HepG2 (cell line): Measurements from ENCODE around the gene ST6GALNAC2. TPM values are rescaled to one million over a fixed set of nuclear protein-coding genes. Genes with fewer than 3 reads are reported as not detected.

Source experiments
- HOXA3 ChIP-seq: sonication (generic); formaldehyde crosslinking; IDR thresholded peaks from 2 replicates; pipeline ENCODE4 v1.5.0; 2020; ENCODE audit warnings: missing genetic modification reagents
- MAZ ChIP-seq, 2 experiments: sonication (generic) in 1 of 2; formaldehyde crosslinking in 1 of 2; IDR thresholded peaks; 2 replicates each; pipeline versions ENCODE4 v1.5.0 to v1.6.1; 2012 to 2020; ENCODE audit warnings: low read depth in 2 of 2, mild to moderate bottlenecking in 2 of 2, borderline replicate concordance in 1 of 2, improper control_type of control experiment in 1 of 2, low read length in 1 of 2, missing genetic modification reagents in 1 of 2, moderate library complexity in 1 of 2
- MYC ChIP-seq: sonication (generic); formaldehyde crosslinking; IDR thresholded peaks from 2 replicates; pipeline ENCODE4 v1.9.0; 2021; ENCODE audit warnings: missing genetic modification reagents, borderline replicate concordance
- POLR2G ChIP-seq: fragments of 200-400 bp; formaldehyde crosslinking; IDR thresholded peaks from 2 replicates; pipeline ENCODE4 v1.6.1; 2018; ENCODE audit warnings: mild to moderate bottlenecking, low read depth, low read length, moderate library complexity
- TBX2 ChIP-seq: sonication (generic); formaldehyde crosslinking; IDR thresholded peaks from 2 replicates; pipeline ENCODE4 v1.5.0; 2020; ENCODE audit warnings: missing genetic modification reagents, mild to moderate bottlenecking, borderline replicate concordance
- ZBTB34 ChIP-seq: sonication (generic); formaldehyde crosslinking; IDR thresholded peaks from 2 replicates; pipeline ENCODE4 v1.8.0; 2022; ENCODE audit warnings: mild to moderate bottlenecking, missing genetic modification reagents
- ZBTB37 ChIP-seq: sonication (generic); formaldehyde crosslinking; IDR thresholded peaks from 2 replicates; pipeline ENCODE4 v1.4.0; 2020; ENCODE audit warnings: mild to moderate bottlenecking, missing genetic modification reagents
- ZMYM3 ChIP-seq: sonication (generic); formaldehyde crosslinking; IDR thresholded peaks from 2 replicates; pipeline ENCODE4 v1.5.1; 2020; ENCODE audit warnings: mild to moderate bottlenecking, missing genetic modification reagents
- ZNF230 ChIP-seq: sonication (generic); formaldehyde crosslinking; IDR thresholded peaks from 2 replicates; pipeline ENCODE4 v1.4.0; 2020; ENCODE audit warnings: mild to moderate bottlenecking, missing genetic modification reagents
- ZNF274 ChIP-seq: sonication (generic); formaldehyde crosslinking; IDR thresholded peaks from 2 replicates; pipeline ENCODE4 v1.5.1; 2020; ENCODE audit warnings: mild to moderate bottlenecking, missing genetic modification reagents
- ZNF331 ChIP-seq: sonication (generic); formaldehyde crosslinking; IDR thresholded peaks from 2 replicates; pipeline ENCODE4 v1.4.0; 2020; ENCODE audit warnings: missing genetic modification reagents
- ZNF468 ChIP-seq: sonication (generic); formaldehyde crosslinking; IDR thresholded peaks from 2 replicates; pipeline ENCODE4 v1.8.0; 2022; ENCODE audit warnings: mild to moderate bottlenecking, moderate library complexity, missing genetic modification reagents
- ZSCAN20 ChIP-seq: sonication (generic); formaldehyde crosslinking; IDR thresholded peaks from 2 replicates; pipeline ENCODE4 v1.4.0; 2020; ENCODE audit warnings: missing genetic modification reagents, mild to moderate bottlenecking, borderline replicate concordance
- polyA plus RNA-seq, 8 experiments: library from polyadenylated mRNA; depleted of rRNA in 3 of 8; stranded (reverse) in 7 of 8; unstranded in 1 of 8; fragments of >200 nt; fragmentation: Illumina TruSeq in 4 of 8; extraction: Trizol in 4 of 8; gene quantifications; 2 replicates each; pipeline versions ENCODE4 v1.2.1 to v1.2.3, GENCODE V29; 2011 to 2016; ENCODE audit warnings: low read depth in 4 of 8, missing spikeins in 1 of 8, mixed read lengths in 1 of 8; ENCODE audit not compliant: insufficient read depth in 1 of 8
- total RNA-seq, 5 experiments: library from RNA; depleted of rRNA; stranded (reverse); fragments of >200 nt; fragmentation: Illumina TruSeq; extraction: Trizol; gene quantifications; 2 replicates each; pipeline ENCODE4 v1.2.3, GENCODE V29; 2016; ENCODE audit warnings: low read depth in 1 of 5
- TF ChIP-seq, protein P1 (sequence below): sonication (generic); formaldehyde crosslinking; IDR thresholded peaks from 2 replicates; pipeline ENCODE4 v1.4.0; 2020; ENCODE audit warnings: missing genetic modification reagents

The ST6GALNAC2 gene
- total and polyA plus RNA-seq, 2 of the 13 experiments (the other 11 are each of a cell fraction or from before 2014, with no cell fraction given) = 0.12 to 0.49 TPM

GRCh38 chr17:76598004-76598439 is 12.4 kb upstream of the ST6GALNAC2 start (continued):
- TF ChIP-seq ZSCAN20 (no peak), ZNF468 (CRISPR knock-in tag) (0 out of 2 replicates have a peak, but pooled peaks have one; percentile 74), ZNF331 (CRISPR knock-in tag) (0 out of 2 replicates have a peak, but pooled peaks have one; percentile 20), ZNF230 (0 out of 2 replicates have a peak, but pooled peaks have one; percentile 37), ZNF274 (CRISPR knock-in tag) (0 out of 2 replicates have a peak, but pooled peaks have one; percentile 61), POLR2G (no peak), ZBTB34 (CRISPR knock-in tag) (peak; percentile 70; the same call in 1 of the 2 replicates), MYC (CRISPR knock-in tag) (0 out of 2 replicates have a peak, but pooled peaks have one; percentile 30), ZMYM3 (CRISPR knock-in tag) (peak; percentile 78), HOXA3 (CRISPR knock-in tag) (peak; percentile 54; the same call in 1 of the 2 replicates), MAZ (IDR thresholded peaks at IDR 0.05; ENCODE audit: borderline replicate concordance, low read depth, low read length) (no peak), MAZ (CRISPR knock-in tag; IDR thresholded peaks at IDR 0.05; ENCODE audit: low read depth) (0 out of 2 replicates have a peak, but pooled peaks have one; percentile 30), ZBTB37 (CRISPR knock-in tag) (0 out of 2 replicates have a peak, but pooled peaks have one; percentile 47), TBX2 (CRISPR knock-in tag) (0 out of 2 replicates have a peak, but pooled peaks have one; percentile 59)
- TF ChIP-seq, protein P1, sequence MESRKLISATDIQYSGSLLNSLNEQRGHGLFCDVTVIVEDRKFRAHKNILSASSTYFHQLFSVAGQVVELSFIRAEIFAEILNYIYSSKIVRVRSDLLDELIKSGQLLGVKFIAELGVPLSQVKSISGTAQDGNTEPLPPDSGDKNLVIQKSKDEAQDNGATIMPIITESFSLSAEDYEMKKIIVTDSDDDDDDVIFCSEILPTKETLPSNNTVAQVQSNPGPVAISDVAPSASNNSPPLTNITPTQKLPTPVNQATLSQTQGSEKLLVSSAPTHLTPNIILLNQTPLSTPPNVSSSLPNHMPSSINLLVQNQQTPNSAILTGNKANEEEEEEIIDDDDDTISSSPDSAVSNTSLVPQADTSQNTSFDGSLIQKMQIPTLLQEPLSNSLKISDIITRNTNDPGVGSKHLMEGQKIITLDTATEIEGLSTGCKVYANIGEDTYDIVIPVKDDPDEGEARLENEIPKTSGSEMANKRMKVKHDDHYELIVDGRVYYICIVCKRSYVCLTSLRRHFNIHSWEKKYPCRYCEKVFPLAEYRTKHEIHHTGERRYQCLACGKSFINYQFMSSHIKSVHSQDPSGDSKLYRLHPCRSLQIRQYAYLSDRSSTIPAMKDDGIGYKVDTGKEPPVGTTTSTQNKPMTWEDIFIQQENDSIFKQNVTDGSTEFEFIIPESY (CRISPR knock-in tag) = no peak
